C4-2B (cell line): Measurements from ENCODE around the gene SDF2.
A peak's percentile ranks its signal among the peaks of the same experiment; 100 is the strongest.
"Not testable (repeated sequence)": the region's sequence is repeated elsewhere in the genome, so short reads cannot be mapped to it uniquely, and the experiment has no call there.

Experiments used
- H3K27ac ChIP-seq: fragments of 450-650 bp; 2 replicates; pipeline ENCODE4 v1.5.1; 2017
- ZFX ChIP-seq: fragments of 450-650 bp; IDR thresholded peaks from 2 replicates; pipeline ENCODE4 v1.6.1; 2017
- TF ChIP-seq, protein P1 (sequence below): fragments of 450-650 bp; conservative IDR thresholded peaks from 2 replicates; pipeline ENCODE4 v1.5.1; 2017; ENCODE audit warnings: mild to moderate bottlenecking

The SDF2 gene

GRCh38 chr17:28682655-28683054 lies 20.9 kb upstream of the SDF2 start:
- H3K27ac ChIP-seq: no peak overlapping the region
- no peak for TF ChIP-seq ZFX
- TF ChIP-seq, protein P1, sequence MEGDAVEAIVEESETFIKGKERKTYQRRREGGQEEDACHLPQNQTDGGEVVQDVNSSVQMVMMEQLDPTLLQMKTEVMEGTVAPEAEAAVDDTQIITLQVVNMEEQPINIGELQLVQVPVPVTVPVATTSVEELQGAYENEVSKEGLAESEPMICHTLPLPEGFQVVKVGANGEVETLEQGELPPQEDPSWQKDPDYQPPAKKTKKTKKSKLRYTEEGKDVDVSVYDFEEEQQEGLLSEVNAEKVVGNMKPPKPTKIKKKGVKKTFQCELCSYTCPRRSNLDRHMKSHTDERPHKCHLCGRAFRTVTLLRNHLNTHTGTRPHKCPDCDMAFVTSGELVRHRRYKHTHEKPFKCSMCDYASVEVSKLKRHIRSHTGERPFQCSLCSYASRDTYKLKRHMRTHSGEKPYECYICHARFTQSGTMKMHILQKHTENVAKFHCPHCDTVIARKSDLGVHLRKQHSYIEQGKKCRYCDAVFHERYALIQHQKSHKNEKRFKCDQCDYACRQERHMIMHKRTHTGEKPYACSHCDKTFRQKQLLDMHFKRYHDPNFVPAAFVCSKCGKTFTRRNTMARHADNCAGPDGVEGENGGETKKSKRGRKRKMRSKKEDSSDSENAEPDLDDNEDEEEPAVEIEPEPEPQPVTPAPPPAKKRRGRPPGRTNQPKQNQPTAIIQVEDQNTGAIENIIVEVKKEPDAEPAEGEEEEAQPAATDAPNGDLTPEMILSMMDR: no peak

DNA sequence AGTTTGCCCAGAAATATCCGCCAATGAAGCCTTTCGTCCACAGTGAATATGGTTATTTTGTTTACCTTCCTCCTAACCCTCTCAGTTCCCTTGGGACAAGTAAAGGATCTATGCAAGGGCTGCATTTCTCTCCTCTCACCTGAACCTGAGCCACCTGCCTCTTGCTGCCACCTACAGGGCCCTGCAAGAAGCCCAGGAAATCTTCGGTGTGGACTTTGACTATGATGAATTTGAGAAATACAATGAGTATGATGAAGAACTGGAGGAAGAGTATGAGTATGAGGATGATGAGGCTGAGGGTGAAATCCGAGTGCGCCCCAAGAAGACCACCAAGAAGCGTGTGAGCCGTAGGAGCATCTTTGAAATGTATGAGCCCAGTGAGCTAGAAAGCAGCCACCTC lies 14.3 kb upstream of the SDF2 start:
- no peak overlapping the region for H3K27ac ChIP-seq
- no peak for TF ChIP-seq ZFX
- TF ChIP-seq, protein P1: peak; percentile 65

DNA sequence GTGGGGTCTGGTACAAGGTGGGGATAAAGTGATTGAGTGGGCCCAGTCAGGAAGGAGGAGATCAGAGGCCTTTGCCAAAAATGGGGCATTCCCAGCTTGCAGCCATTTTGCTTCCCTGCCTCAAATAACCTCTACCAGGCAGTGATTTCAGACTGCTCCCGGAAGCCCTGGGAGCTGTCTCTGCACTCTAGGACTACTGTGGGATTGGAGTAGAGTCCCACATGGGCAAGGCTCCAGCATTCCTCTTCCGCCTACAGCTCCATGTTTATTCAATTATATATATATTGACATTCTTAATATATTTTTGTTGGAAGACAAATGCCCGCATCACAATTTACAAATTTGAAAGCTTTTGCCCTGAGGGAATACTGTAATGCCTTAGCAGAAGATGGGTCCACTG lies 13.8 kb upstream of the SDF2 start:
- H3K27ac ChIP-seq: no peak overlapping the region
- TF ChIP-seq, protein P1: no peak
- no peak for TF ChIP-seq ZFX

DNA sequence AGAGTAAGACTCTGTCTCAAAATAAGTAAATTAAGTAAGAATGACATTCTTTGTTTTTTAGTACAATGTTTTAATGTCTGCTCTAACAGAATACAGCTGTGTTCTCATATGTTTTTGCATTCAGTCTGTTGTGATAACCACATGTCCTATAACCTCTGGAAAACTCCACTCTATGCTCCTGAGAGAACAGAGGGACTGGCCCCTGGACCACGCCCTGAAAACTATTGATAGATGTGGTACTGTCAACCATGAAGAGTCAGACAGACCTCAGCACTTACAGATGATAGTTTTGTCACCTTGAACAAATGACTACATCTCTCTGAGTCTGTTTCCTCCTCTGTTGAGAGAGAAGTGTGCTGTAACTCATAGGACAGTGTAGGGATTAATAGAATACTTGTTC lies 8.2 kb upstream of the SDF2 start:
- no peak overlapping the region for H3K27ac ChIP-seq
- TF ChIP-seq ZFX: no peak
- TF ChIP-seq, protein P1: no peak

GRCh38 chr17:28667870-28668269 lies 6.2 kb upstream of the SDF2 start:
- TF ChIP-seq, protein P1: no peak
- H3K27ac ChIP-seq: no peak overlapping the region

DNA sequence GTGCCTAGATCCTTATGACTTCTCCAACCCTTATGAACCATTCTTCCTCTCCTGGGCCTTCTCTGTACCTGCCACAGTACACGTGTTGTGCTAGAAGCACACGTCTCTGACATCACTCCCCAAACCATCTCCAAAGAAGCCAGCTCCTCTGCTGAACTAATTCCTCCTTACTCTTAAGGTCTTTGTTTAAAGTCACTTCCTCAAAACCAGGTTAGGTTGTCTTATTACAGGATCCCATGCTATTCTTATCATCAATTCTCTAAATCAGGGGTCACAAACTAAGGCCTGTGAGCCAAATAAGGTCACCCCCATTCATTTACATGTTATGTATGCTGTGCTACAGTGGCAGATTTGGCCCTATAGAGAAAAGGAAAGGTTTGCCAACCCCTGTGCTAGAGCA lies 4.3 kb upstream of the SDF2 start:
- TF ChIP-seq, protein P1: no peak
- no peak for TF ChIP-seq ZFX
- no peak overlapping the region for H3K27ac ChIP-seq

GRCh38 chr17:28663723-28664122 lies 2.0 kb upstream of the SDF2 start:
- no peak for TF ChIP-seq ZFX
- TF ChIP-seq, protein P1: no peak
- H3K27ac ChIP-seq: no peak overlapping the region

DNA sequence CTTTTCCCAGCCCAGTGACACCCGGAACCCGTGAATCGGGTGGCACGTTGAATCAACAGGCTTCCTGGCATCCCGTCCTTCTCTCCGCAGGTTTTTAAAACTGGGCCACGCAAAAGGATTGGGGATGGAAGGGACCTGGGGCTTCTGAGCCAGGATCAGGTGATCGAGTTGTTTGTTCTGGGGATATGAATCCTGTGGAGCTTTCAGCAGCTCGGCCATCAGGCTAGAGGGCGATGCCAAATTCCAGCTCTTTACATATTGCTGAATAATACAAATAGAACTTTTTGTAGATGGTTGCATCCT lies 772 bp upstream of the SDF2 start:
- TF ChIP-seq, protein P1: no peak
- 0 out of 2 replicates have a peak, but pooled peaks have one; percentile 4 for TF ChIP-seq ZFX
- H3K27ac ChIP-seq: peak overlapping the region; percentile 89

DNA sequence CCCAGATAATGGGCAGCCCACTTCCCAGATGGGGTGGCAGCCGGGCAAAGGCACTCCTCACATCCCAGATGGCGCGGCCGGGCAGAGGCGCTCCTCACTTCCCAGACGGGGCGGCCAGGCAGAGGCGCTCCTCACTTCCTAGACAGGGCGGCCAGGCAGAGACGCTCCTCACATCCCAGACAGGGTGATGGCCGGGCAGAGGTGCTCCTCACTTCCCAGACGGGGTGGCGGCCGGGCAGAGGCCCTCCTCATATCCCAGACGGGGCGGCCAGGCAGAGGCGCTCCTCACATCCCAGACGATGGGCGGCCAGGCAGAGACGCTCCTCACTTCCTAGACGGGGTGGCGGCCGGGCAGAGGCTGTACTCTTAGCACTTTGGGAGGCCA lies 2.2 kb downstream of the SDF2 start:
- not testable (repeated sequence) for H3K27ac ChIP-seq

DNA sequence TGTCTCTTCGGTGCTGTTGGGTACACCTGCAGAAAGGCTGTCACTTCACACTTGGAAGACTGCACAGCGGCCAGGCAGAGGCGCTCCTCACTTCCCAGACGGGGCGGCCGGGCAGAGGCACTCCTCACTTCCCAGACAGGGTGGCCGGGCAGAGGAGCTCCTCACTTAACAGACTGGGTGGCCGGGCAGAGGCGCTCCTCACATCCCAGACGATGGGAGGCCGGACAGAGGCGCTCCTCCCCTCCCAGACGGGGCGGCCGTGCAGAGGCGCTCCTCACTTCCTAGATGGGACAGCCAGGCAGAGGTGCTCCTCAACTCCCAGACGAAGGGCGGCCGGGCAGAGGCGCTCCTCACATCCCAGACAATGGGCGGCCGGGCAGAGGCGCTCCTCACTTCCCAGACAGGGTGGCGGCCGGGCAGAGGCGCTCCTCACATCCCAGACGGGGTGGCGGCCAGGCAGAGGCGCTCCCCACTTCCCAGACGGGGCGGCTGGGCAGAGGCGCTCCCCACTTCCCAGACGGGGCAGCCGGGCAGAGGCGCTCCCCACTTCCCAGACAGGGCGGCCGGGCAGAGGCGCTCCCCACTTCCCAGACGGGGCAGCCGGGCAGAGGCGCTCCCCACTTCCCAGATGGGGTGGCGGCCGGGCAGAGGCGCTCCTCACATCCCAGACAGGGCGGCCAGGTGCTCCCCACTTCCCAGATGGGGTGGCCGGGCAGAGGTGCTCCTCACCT lies 2.8 kb downstream of the SDF2 start:
- not testable (repeated sequence) for H3K27ac ChIP-seq

GRCh38 chr17:28658342-28658741 lies 3.4 kb downstream of the SDF2 start:
- not testable (repeated sequence) for H3K27ac ChIP-seq
